Activated naive CD4-positive, alpha-beta T cell treated with anti-CD3 and anti-CD28 coated beads, Interleukin-2, amount 50 U/mL, for 72 hours (primary cell): ENCODE data around the gene PLXND1. TPM values are rescaled to one million over a fixed set of nuclear protein-coding genes. Genes with fewer than 3 reads are reported as not detected.
A peak's percentile ranks its signal among the peaks of the same experiment; 100 is the strongest.

Experiments
- ATAC-seq, 2 donors: fragments of 150-1000 bp; cut with Tn5 transposase; 2 replicates each; pipeline ENCODE4 v1.10.0; 2021; ENCODE audit warnings: mild to moderate bottlenecking in 2 of 2, moderate library complexity in 2 of 2
- DNase-seq, 2 donors: peaks; one replicate each; pipeline ENCODE4 v3.0.0; 2021 to 2022; ENCODE audit warnings: low spot score in 2 of 2
- H3K27ac Mint-ChIP-seq, 2 donors: one replicate each; pipeline ENCODE4 v1.8.0; 2022; ENCODE audit warnings: mild to moderate bottlenecking in 2 of 2, mixed read lengths in 2 of 2
- H3K36me3 Mint-ChIP-seq, 2 donors: one replicate each; pipeline ENCODE4 v1.8.0; 2022; ENCODE audit warnings: mixed read lengths in 2 of 2
- H3K9me3 Mint-ChIP-seq, 2 donors: one replicate each; pipeline ENCODE4 v1.8.0; 2022; ENCODE audit warnings: mixed read lengths in 2 of 2
- total RNA-seq, 2 donors: library from RNA; stranded (reverse); gene quantifications; one replicate each; pipeline ENCODE4 v1.2.3, GENCODE V29; 2022

The PLXND1 gene
- total RNA-seq, 2 donors from 2014 or later = 3.5 to 5.7 TPM

- Mint-ChIP-seq H3K27ac (no peak overlapping the region), H3K9me3 (no peaks in the 10 kb centered on the region), H3K36me3 (no peaks in the 10 kb centered on the region)
- DNase-seq (no peak), ATAC-seq (no peak)
Measured at GRCh38 chr3:129571605-129572547, 34.6 kb downstream of the PLXND1 start.

DNA sequence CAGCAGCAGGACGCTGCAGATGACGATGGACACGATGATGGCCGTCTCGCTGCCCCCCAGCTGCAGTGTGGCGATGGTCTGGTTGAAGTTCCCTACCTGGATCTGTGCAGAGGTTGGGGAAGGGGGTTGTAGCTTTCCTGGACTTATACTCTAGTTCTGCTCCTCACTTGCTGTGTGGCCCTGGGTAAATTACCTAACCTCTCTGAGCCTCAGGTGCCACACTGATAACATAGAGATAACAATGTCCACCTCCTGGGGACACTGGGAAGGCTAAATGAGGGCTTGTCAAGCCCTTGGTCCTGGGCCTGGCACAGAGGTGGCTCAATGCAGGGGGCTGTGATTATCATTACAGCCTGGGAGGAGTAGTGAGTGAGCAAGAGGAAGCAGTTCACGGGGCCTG, 36.6 kb downstream of the PLXND1 start:
- no peak for DNase-seq
- no peak for ATAC-seq
- Mint-ChIP-seq H3K9me3 (no peaks in the 10 kb centered on the region), H3K27ac (no peak overlapping the region), H3K36me3 (no peaks in the 10 kb centered on the region)

GRCh38 chr3:129567939-129568338, 38.5 kb downstream of the PLXND1 start:
- ATAC-seq = no peak

DNA sequence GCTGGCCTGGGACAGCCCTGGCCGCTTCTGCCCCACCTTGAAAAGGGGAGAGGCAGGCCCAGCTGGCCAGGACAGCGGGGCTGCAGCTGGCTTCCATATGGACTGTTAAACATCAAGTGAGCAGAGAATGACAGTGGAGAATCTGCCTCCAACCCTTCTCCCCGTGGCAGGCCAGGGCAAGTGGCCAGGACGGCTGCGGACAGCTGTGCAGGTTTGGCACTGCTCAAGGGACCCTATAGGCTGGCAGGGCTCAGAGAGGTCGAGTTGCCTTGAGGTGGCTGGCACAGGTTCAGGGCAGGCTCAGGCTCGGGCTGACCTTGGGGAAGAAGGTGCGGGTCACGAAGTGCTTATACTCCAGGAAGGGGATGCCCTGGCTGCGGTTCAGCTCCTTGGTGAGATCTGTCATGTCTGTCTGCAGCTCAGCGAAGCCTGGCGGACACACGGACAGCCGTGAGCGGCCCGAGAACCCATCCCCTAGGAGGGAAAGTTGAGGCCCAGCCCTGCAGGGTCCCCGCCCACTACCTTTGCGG, 39.2 kb downstream of the PLXND1 start:
- Mint-ChIP-seq H3K27ac (no peak overlapping the region), H3K36me3 (no peaks in the 10 kb centered on the region), H3K9me3 (no peaks in the 10 kb centered on the region)
- DNase-seq = no peak
- ATAC-seq = no peak

More at GRCh38 chr3:129567939-129568338, 38.5 kb downstream of the PLXND1 start:
- H3K27ac Mint-ChIP-seq = no peak overlapping the region
- no peaks in the 10 kb centered on the region for H3K9me3 Mint-ChIP-seq
- H3K36me3 Mint-ChIP-seq = no peaks in the 10 kb centered on the region
- DNase-seq = no peak

- Mint-ChIP-seq H3K36me3 (no peaks in the 10 kb centered on the region), H3K9me3 (no peaks in the 10 kb centered on the region), H3K27ac (no peak overlapping the region)
- DNase-seq = no peak
- ATAC-seq = no peak
Measured at GRCh38 chr3:129565902-129566301, 40.6 kb downstream of the PLXND1 start.

DNA sequence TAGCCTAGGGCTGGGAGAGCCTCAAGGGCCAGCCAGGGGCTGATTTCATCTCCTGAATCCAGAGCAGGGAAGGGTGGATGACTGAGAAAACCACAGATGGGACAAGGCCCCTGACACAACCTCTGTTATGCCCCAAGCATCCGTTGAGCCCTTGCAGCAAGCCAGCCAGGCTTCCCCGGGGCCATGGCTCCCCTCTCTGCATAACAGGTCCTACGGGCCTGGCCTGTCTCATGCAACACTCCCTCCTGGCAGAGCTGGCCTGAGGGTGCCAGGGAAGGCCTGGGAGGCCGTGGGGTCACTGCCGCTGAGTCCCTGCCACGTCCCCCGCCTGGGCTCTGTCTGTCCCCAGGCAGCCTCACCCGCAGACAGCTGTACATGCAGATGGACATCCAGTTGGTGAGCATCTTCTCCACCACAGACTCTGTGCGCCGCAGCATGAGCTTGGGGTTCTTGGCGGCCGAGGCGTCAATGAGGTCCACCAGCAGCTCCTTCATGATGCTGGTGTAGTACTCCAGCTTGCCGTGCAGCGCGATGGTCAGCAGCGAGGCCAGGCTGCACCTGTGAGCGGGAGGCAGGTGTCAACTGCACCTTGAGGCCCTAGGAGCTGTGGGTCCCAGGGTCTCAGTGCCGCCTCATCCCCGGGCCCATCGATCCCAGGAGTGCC, 41.4 kb downstream of the PLXND1 start:
- no peaks in the 10 kb centered on the region for H3K9me3 Mint-ChIP-seq
- DNase-seq (no peak), ATAC-seq (no peak)
- H3K27ac Mint-ChIP-seq = no peak overlapping the region
- H3K36me3 Mint-ChIP-seq = no peaks in the 10 kb centered on the region

GRCh38 chr3:129563850-129564535, 42.5 kb downstream of the PLXND1 start:
- ATAC-seq (no peak), DNase-seq (no peak)
- Mint-ChIP-seq H3K36me3 (no peaks in the 10 kb centered on the region), H3K27ac (no peak overlapping the region), H3K9me3 (no peaks in the 10 kb centered on the region)

GRCh38 chr3:129563332-129563731, 43.1 kb downstream of the PLXND1 start:
- DNase-seq = no peak
- H3K9me3 Mint-ChIP-seq = no peaks in the 10 kb centered on the region
- H3K27ac Mint-ChIP-seq = no peak overlapping the region
- ATAC-seq = no peak
- H3K36me3 Mint-ChIP-seq = no peaks in the 10 kb centered on the region

DNA sequence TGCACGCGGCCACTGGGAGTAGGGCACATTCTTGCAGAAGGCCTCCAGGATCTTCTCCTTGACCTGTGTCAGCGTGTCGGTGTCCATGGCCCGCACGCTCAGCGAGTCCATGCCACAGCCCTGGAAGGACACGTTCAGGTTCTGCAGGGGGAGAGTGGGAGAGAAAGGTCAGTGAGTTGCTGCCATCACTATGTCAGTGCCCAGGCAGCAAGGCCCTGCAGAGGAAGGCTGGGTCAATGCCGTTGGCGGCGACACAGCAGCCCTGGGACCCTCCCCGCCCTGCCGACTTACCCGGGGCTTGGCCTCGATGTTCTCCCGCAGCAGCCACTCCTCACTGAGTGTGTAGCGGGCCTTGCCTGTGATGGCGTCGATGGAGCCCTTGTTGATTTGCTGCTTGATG, 43.7 kb downstream of the PLXND1 start:
- no peaks in the 10 kb centered on the region for H3K9me3 Mint-ChIP-seq
- ATAC-seq (no peak), DNase-seq (no peak)
- no peaks in the 10 kb centered on the region for H3K36me3 Mint-ChIP-seq
- no peak overlapping the region for H3K27ac Mint-ChIP-seq

- ATAC-seq (no peak), DNase-seq (no peak)
- Mint-ChIP-seq H3K27ac (no peak overlapping the region), H3K9me3 (no peaks in the 10 kb centered on the region), H3K36me3 (no peaks in the 10 kb centered on the region)
Measured at GRCh38 chr3:129561619-129562248, 44.7 kb downstream of the PLXND1 start.

- DNase-seq (no peak), ATAC-seq (no peak)
- H3K9me3 Mint-ChIP-seq = no peaks in the 10 kb centered on the region
- no peaks in the 10 kb centered on the region for H3K36me3 Mint-ChIP-seq
- no peak overlapping the region for H3K27ac Mint-ChIP-seq
Measured at GRCh38 chr3:129560911-129561594, 45.4 kb downstream of the PLXND1 start.

DNA sequence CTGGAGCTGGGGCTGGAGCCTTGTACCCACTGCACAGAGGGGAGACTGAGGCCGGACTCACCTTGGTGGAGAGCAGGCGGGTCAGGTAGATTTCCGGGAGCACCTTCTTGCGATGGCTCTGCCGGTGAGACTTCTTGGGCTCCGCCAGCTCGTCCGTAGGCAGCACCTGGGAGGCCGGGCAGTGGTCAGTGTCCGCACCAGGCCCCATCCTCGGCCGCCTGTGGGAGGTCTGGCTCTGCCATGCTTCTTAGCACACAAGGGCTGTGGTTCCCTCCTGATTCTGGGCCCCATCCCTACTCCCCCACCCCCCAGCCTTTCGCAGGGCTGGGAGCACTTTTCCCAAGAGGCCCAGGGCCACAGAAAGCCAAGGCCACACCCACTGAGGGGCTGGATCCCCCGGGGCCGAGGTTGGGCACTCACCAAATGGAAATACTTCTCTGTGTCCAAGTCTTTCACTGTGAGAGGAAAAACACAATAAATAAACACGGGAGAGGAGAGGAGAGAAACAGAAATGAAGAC, 46.1 kb downstream of the PLXND1 start:
- ATAC-seq = no peak
- DNase-seq = no peak
- H3K36me3 Mint-ChIP-seq = no peaks in the 10 kb centered on the region
- no peak overlapping the region for H3K27ac Mint-ChIP-seq
- no peaks in the 10 kb centered on the region for H3K9me3 Mint-ChIP-seq

- Mint-ChIP-seq H3K27ac (no peak overlapping the region), H3K36me3 (no peaks in the 10 kb centered on the region), H3K9me3 (no peaks in the 10 kb centered on the region)
- ATAC-seq (no peak), DNase-seq (no peak)
Measured at GRCh38 chr3:129559565-129560079, 46.9 kb downstream of the PLXND1 start.

GRCh38 chr3:129558772-129559564, 47.5 kb downstream of the PLXND1 start:
- no peaks in the 10 kb centered on the region for H3K36me3 Mint-ChIP-seq
- H3K9me3 Mint-ChIP-seq = no peaks in the 10 kb centered on the region
- H3K27ac Mint-ChIP-seq = no peak overlapping the region
- peak in 1 of 2 donors; percentile 2 for ATAC-seq
- no peak for DNase-seq
